GM12878 (cell line): ENCODE data around the gene HSF4. TPM values are rescaled to one million over a fixed set of nuclear protein-coding genes. Genes with fewer than 3 reads are reported as not detected.

Source experiments
- ATAC-seq: fragments of 200-7000 bp; cut with Tn5 transposase; 3 replicates; pipeline ENCODE4 v1.9.1; 2020; ENCODE audit warnings: mild to moderate bottlenecking, moderate library complexity
- BruUV-seq: library from RNA; stranded (reverse); fragments of 400-500 nt; replicated peaks from 2 replicates; lab custom pipeline; 2021; lab: Mats Ljungman, UMichigan
- CTCF ChIA-PET: fragments of 300-600 bp; sonication (Branson Sonifier 250); formaldehyde crosslinking; extraction: SDS; loops from one replicate; lab custom pipeline; 2021; ENCODE audit warnings: inconsistent platforms; lab: Yijun Ruan, JAX
- POLR2A ChIA-PET: fragments of 350-600 bp; formaldehyde crosslinking; extraction: SDS; loops from one replicate; lab custom pipeline; 2021; ENCODE audit warnings: inconsistent platforms; lab: Charles Lee
- RAD21 ChIA-PET: fragments of 300-600 bp; sonication (Branson Sonifier 250); formaldehyde crosslinking; loops from one replicate; lab custom pipeline; 2023; ENCODE audit warnings: antibody characterized with exemption; ENCODE audit not compliant: unreplicated experiment; lab: Charles Lee
- SMC1A ChIA-PET: fragments of 300-600 bp; sonication (Branson Sonifier 250); formaldehyde crosslinking; loops from one replicate; lab custom pipeline; 2023; ENCODE audit not compliant: unreplicated experiment, uncharacterized antibody; lab: Charles Lee
- DNase-seq: peaks from one replicate; pipeline ENCODE4 v3.0.0-alpha.2; 2011; ENCODE audit warnings: low read depth, low spot score
- FAIRE-seq: peaks from 3 replicates; lab custom pipeline; 2011; peaks lifted over from hg19 to GRCh38; lab: Jason Lieb, UNC
- H2AFZ ChIP-seq: 2 replicates; pipeline ENCODE4 v1.6.0; 2011; ENCODE audit warnings: low read depth, low read length, control low read depth; ENCODE audit not compliant: control insufficient read depth
- H3K27ac ChIP-seq: 2 replicates; pipeline ENCODE4 v1.5.1; 2011; ENCODE audit warnings: control low read depth; ENCODE audit not compliant: control insufficient read depth, insufficient read depth
- H3K27me3 ChIP-seq, 2 experiments: replicated peaks in 1 of 2; 2 replicates each; pipeline versions ENCODE4 v1.6.0 to v1.6.1; 2011; ENCODE audit warnings: low read length in 1 of 2; ENCODE audit not compliant: control insufficient read depth in 2 of 2, insufficient read depth in 2 of 2
- H3K36me3 ChIP-seq, 2 experiments: 2 replicates each; pipeline ENCODE4 v1.5.1; 2011; ENCODE audit warnings: low read length in 1 of 2; ENCODE audit not compliant: control insufficient read depth in 2 of 2, insufficient read depth in 2 of 2
- H3K4me1 ChIP-seq: 2 replicates; pipeline ENCODE4 v1.6.1; 2011; ENCODE audit warnings: mild to moderate bottlenecking, low read length, moderate library complexity, mixed read lengths; ENCODE audit not compliant: control insufficient read depth, insufficient read depth
- H3K4me2 ChIP-seq: 2 replicates; pipeline ENCODE4 v1.6.0; 2011; ENCODE audit warnings: control low read depth; ENCODE audit not compliant: control insufficient read depth, insufficient read depth
- H3K4me3 ChIP-seq: fragments of 200-600 bp; sonication (generic); 2 replicates; pipeline ENCODE4 v1.5.1; 2016
- H3K79me2 ChIP-seq: 2 replicates; pipeline ENCODE4 v1.6.0; 2011; ENCODE audit warnings: low read length; ENCODE audit not compliant: control insufficient read depth, insufficient read depth
- H3K9ac ChIP-seq: 2 replicates; pipeline ENCODE4 v1.8.0; 2011; ENCODE audit warnings: low read length, control low read depth, mixed read lengths; ENCODE audit not compliant: control insufficient read depth, insufficient read depth
- H3K9me3 ChIP-seq: replicated peaks from 3 replicates; pipeline ENCODE4 v1.5.1; 2011; ENCODE audit warnings: mild to moderate bottlenecking, low read length; ENCODE audit not compliant: control insufficient read depth, insufficient read depth
- H4K20me1 ChIP-seq: 2 replicates; pipeline ENCODE4 v1.6.0; 2011; ENCODE audit not compliant: control insufficient read depth, insufficient read depth
- BACH1 ChIP-seq: fragments of 450-650 bp; IDR thresholded peaks from 2 replicates; pipeline ENCODE4 v1.6.1; 2017; ENCODE audit warnings: mild to moderate bottlenecking, borderline replicate concordance
- BMI1 ChIP-seq: fragments of 450-650 bp; IDR thresholded peaks from 2 replicates; pipeline ENCODE4 v1.6.1; 2016; ENCODE audit warnings: mild to moderate bottlenecking, moderate library complexity, borderline replicate concordance
- CHD1 ChIP-seq: IDR thresholded peaks from 2 replicates; pipeline ENCODE4 v1.6.1; 2012; ENCODE audit warnings: low read depth, low read length, improper control_type of control experiment
- CREB1 ChIP-seq: IDR thresholded peaks from 2 replicates; pipeline ENCODE4 v1.6.1; 2012; ENCODE audit warnings: low read depth, mild to moderate bottlenecking, inconsistent platforms
- GATAD2B ChIP-seq: fragments of 450-650 bp; conservative IDR thresholded peaks from 2 replicates; pipeline ENCODE4 v1.6.1; 2017; ENCODE audit warnings: low read depth, mild to moderate bottlenecking, moderate library complexity
- IKZF1 ChIP-seq: fragments of 450-650 bp; conservative IDR thresholded peaks from 2 replicates; pipeline ENCODE4 v1.6.1; 2017; ENCODE audit warnings: antibody characterized with exemption, mild to moderate bottlenecking
- KAT2A ChIP-seq: conservative IDR thresholded peaks from 2 replicates; pipeline ENCODE4 v1.6.1; 2011; ENCODE audit warnings: low read depth, low read length; ENCODE audit not compliant: control insufficient read depth
- MEF2A ChIP-seq: IDR thresholded peaks from 2 replicates; pipeline ENCODE4 v1.6.1; 2011; ENCODE audit warnings: low read depth, mild to moderate bottlenecking, low read length, moderate library complexity; ENCODE audit not compliant: insufficient read depth
- MYB ChIP-seq: fragments of 150-350 bp; IDR thresholded peaks from 2 replicates; pipeline ENCODE4 v1.6.1; 2014; ENCODE audit warnings: mild to moderate bottlenecking, low read depth, low read length, borderline replicate concordance
- NFXL1 ChIP-seq: fragments of 450-650 bp; IDR thresholded peaks from 2 replicates; pipeline ENCODE4 v1.6.1; 2017; ENCODE audit warnings: antibody characterized with exemption, mild to moderate bottlenecking, borderline replicate concordance
- RB1 ChIP-seq: fragments of 450-650 bp; formaldehyde crosslinking; IDR thresholded peaks from 2 replicates; pipeline ENCODE4 v1.6.1; 2017; ENCODE audit warnings: mild to moderate bottlenecking, borderline replicate concordance
- RFX5 ChIP-seq: IDR thresholded peaks from 2 replicates; pipeline ENCODE4 v1.6.1; 2011; ENCODE audit warnings: low read depth, low read length, improper control_type of control experiment
- SPI1 ChIP-seq: IDR thresholded peaks from 2 replicates; pipeline ENCODE4 v1.6.1; 2011; ENCODE audit warnings: low read depth, mild to moderate bottlenecking, low read length, moderate library complexity, borderline replicate concordance; ENCODE audit not compliant: insufficient read depth
- ZNF217 ChIP-seq: fragments of 450-650 bp; IDR thresholded peaks from 2 replicates; pipeline ENCODE4 v1.6.1; 2017; ENCODE audit warnings: antibody characterized with exemption, mild to moderate bottlenecking
- ZNF687 ChIP-seq: fragments of 450-650 bp; IDR thresholded peaks from 2 replicates; pipeline ENCODE4 v1.6.1; 2017; ENCODE audit warnings: mild to moderate bottlenecking, moderate library complexity
- WGBS: methylation state at CpG from one replicate; pipeline ENCODE4 v1.1.6; 2016; ENCODE audit warnings: low lambda C conversion rate; ENCODE audit not compliant: insufficient replicate concordance, insufficient coverage; ENCODE audit errors: missing lambda C conversion rate; 5-methylcytosine and 5-hydroxymethylcytosine counted together
- in situ Hi-C: fragments of 300-500 bp; cut with MboI; formaldehyde crosslinking; loops from 9 replicates; pipeline ENCODE4 v1.14.3; 2018; ENCODE audit warnings: mixed read lengths
- intact Hi-C: fragments of 100-400 bp; cut with micrococcal nuclease; formaldehyde crosslinking; loops from one replicate; pipeline ENCODE4 v1.14.2; 2022; ENCODE audit not compliant: unreplicated experiment
- polyA plus RNA-seq, 11 experiments: library from polyadenylated mRNA; depleted of rRNA in 4 of 11; unstranded in 6 of 11; stranded (reverse) in 5 of 11; fragments of >200 nt; fragmentation: Nextera tagmentation in 4 of 11; fragmentation: Illumina TruSeq in 1 of 11; extraction: Ambion mirVana in 4 of 11; extraction: Trizol in 1 of 11; gene quantifications; 1 replicate in 1 of 11; 2 replicates in 10 of 11; pipeline versions ENCODE4 v1.2.1 to v1.2.3, GENCODE V29; 2011 to 2016; ENCODE audit warnings: inconsistent platforms in 2 of 11, missing spikeins in 2 of 11, low read depth in 1 of 11
- total RNA-seq, 4 experiments: library from RNA; depleted of rRNA in 3 of 4; stranded (reverse); fragments of >200 nt in 3 of 4; fragmentation: Illumina TruSeq in 1 of 4; extraction: Trizol in 1 of 4; gene quantifications; 2 replicates each; pipeline versions ENCODE4 v1.2.1 to v1.2.3, GENCODE V29; 2013 to 2021
- TF ChIP-seq, protein P1 (sequence below): fragments of 450-650 bp; IDR thresholded peaks from 2 replicates; pipeline ENCODE4 v1.6.1; 2016; ENCODE audit warnings: mild to moderate bottlenecking

Gene HSF4
- total and polyA plus RNA-seq, 10 of the 15 experiments (the other 5 are each of a cell fraction or from before 2014, with no cell fraction given): 0.31 to 9.9 (median 2.6) TPM; not detected in 1

GRCh38 chr16:67150047-67150832 is 14.3 kb upstream of the HSF4 start:
- ChIA-PET CTCF (interaction anchor here (1.0 to 10.0 kb wide), 9 partner anchors 9 to 189 kb away, joined by 3 to 98 read pairs (median 5); partner anchors contain the start of genes CES3, FBXL8 and NOL3), POLR2A (interaction anchor here (1.0 to 1.2 kb wide), 3 partner anchors 9 to 120 kb away, joined by 3 to 5 read pairs (median 4); partner anchors contain the start of gene TRADD), RAD21 (interaction anchor here (0.9 to 2.5 kb wide), 4 partner anchors 11 to 133 kb away, joined by 3 to 14 read pairs (median 4); no protein-coding TSS in a partner anchor), SMC1A (interaction anchor here (0.5 to 2.0 kb wide), 5 partner anchors 10 to 188 kb away, joined by 3 to 8 read pairs (median 4); no protein-coding TSS in a partner anchor)
- Histone ChIP-seq H2AFZ (peak overlapping the region; percentile 80), H3K27ac (peak overlapping the region; percentile 25; the same call in 1 of the 2 replicates), H3K9ac (peak overlapping the region; percentile 64; the same call in 1 of the 2 replicates), H3K36me3 (peaks cover 14 to 16% of the 10 kb centered on the region in 2 experiments; a peak in 3 of 4 replicates), H4K20me1 (no peaks in the 10 kb centered on the region), H3K9me3 (no peaks in the 10 kb centered on the region), H3K4me3 (peak overlapping the region; percentile 74), H3K4me2 (peak overlapping the region; percentile 86), H3K27me3 (no peaks in the 10 kb centered on the region), H3K79me2 (no peaks in the 10 kb centered on the region), H3K4me1 (no peaks in the 10 kb centered on the region; the same call in 1 of the 2 replicates)
- in situ Hi-C loops (loop anchor here (5.0 to 10.0 kb wide), 2 partner anchors 133 to 175 kb away; no protein-coding TSS in a partner anchor), intact Hi-C loops (loop anchor here (2.0 kb wide), 1 partner anchor 131 kb away; no protein-coding TSS in a partner anchor)
- no peak for FAIRE-seq
- no peak for DNase-seq
- 27% methylated on average over 65 of the region's 94 CpGs for WGBS
- BruUV-seq: no TSS peak
- ATAC-seq: peak; percentile 23
- TF ChIP-seq CHD1: no peak
- no peak for TF ChIP-seq BACH1
- TF ChIP-seq NFXL1: no peak
- no peak for TF ChIP-seq GATAD2B
- TF ChIP-seq IKZF1: peak; percentile 90
- no peak for TF ChIP-seq CREB1
- no peak for TF ChIP-seq MEF2A
- TF ChIP-seq ZNF217: 0 out of 2 replicates have a peak, but pooled peaks have one; percentile 37
- TF ChIP-seq RB1: no peak
- no peak for TF ChIP-seq BMI1
- TF ChIP-seq SPI1: no peak
- no peak for TF ChIP-seq MYB
- no peak for TF ChIP-seq RFX5
- no peak for TF ChIP-seq KAT2A
- 0 out of 2 replicates have a peak, but pooled peaks have one; percentile 27 for TF ChIP-seq ZNF687
- TF ChIP-seq, protein P1, sequence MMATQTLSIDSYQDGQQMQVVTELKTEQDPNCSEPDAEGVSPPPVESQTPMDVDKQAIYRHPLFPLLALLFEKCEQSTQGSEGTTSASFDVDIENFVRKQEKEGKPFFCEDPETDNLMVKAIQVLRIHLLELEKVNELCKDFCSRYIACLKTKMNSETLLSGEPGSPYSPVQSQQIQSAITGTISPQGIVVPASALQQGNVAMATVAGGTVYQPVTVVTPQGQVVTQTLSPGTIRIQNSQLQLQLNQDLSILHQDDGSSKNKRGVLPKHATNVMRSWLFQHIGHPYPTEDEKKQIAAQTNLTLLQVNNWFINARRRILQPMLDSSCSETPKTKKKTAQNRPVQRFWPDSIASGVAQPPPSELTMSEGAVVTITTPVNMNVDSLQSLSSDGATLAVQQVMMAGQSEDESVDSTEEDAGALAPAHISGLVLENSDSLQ: no peak
